ENCODE data around the gene ZNF333.

DNA sequence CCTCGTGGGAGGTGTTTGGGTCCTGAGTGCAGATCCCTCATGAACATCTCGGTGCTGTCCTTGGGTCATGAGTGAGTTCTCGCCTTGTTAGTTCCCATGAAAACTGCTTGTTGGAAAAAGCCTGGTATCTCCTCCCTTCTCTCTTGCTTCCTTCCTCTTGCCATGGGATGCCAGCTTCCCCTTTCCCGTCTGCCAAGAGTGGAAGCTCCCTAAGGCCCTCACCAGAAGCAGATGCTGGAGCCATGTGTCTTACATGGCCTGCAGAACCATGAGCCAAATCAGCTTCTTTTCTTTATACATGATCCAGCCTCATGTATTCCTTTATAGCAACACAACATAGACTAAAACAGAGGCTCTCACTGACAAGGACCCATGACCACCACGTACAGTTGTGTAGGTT is 80.3 kb downstream of the ZNF333 start:
- TF ChIP-seq CTCF (IDR thresholded peaks at IDR 0.05; ENCODE audit: extremely low read depth in 1 of 2, insufficient read depth in 1 of 2, low read depth in 1 of 2, low read length in 2 of 2) (no peak), POLR2A (IDR thresholded peaks at IDR 0.05; ENCODE audit: low read depth, low read length) (no peak)
